Heart left ventricle (tissue), 13 donors: ENCODE results near the gene NCK2.

Experiments used
- CTCF ChIP-seq, 12 donors: fragments of 200-600 bp; sonication (generic) in 4 of 12; IDR thresholded peaks; one replicate each; pipeline versions ENCODE4 v1.5.0 to v1.8.0; 2018 to 2022; ENCODE audit warnings: antibody characterized with exemption in 12 of 12, mild to moderate bottlenecking in 5 of 12
- POLR2A ChIP-seq, 2 donors: fragments of 450-650 bp; IDR thresholded peaks; one replicate each; pipeline ENCODE4 v1.6.1; 2017; ENCODE audit warnings: antibody characterized with exemption in 2 of 2, mild to moderate bottlenecking in 2 of 2, moderate library complexity in 2 of 2
- donor health status: ischemic (EF 13 %, LVEDD 7.1; RV severe dilation, severe dysfunction).
- donor health status: DM: no; HTN: yes; CAD: no.
- donor health status: DM: no; HTN: no; CAD: no.
- donor health status: ischemic (EF 25% LVEDD 6.9; RV normal size, moderate dysfunction).
- donor health status: ischemic (EF 25% LVEDD 5.7; RV mildly dilated, moderate dysfunction).
- donor health status: ischemic (EF 35%, LVEDD 5.7; RV mildly dilated, moderate dysfunction).
- donor health status: nonischemic (EF 11% LVEDD 7.7; RV severe dilation, severe dysfunction).
- donor health status: DM: yes; HTN: yes; CAD: no.
- donor health status: PGD.
- donor health status: ischemic (EF 29% LVEDD 5.4; RV normal size, mild dysfunction).
- donor health status: nonischemic (EF 23%, LVEDD 6.1; RV moderate dilation, normal function).

GRCh38 chr2:105839793-105840192, 95.1 kb downstream of the NCK2 start:
- TF ChIP-seq CTCF (IDR thresholded peaks at IDR 0.05), result no peak
- TF ChIP-seq POLR2A (IDR thresholded peaks at IDR 0.05), result no peak
